MG63 (cell line): ENCODE measurements around the gene KBTBD8. TPM values are rescaled to one million over a fixed set of nuclear protein-coding genes. Genes with fewer than 3 reads are reported as not detected.

Experiments
- DNase-seq: peaks from one replicate; pipeline ENCODE4 v3.0.0-alpha.2; 2020
- H3K27me3 ChIP-seq: fragments of 250-450 bp; sonication (Bioruptor Pico); 2 replicates; pipeline ENCODE4 v1.5.1; 2020; ENCODE audit warnings: mild to moderate bottlenecking, moderate library complexity
- H3K36me3 ChIP-seq: fragments of 250-450 bp; sonication (Bioruptor Pico); 2 replicates; pipeline ENCODE4 v1.5.1; 2020; ENCODE audit warnings: mild to moderate bottlenecking, moderate library complexity
- H3K4me3 ChIP-seq: fragments of 250-450 bp; sonication (Bioruptor Pico); 2 replicates; pipeline ENCODE4 v1.5.1; 2020; ENCODE audit warnings: mild to moderate bottlenecking, moderate library complexity
- H3K9me3 ChIP-seq: fragments of 250-450 bp; sonication (Bioruptor Pico); 2 replicates; pipeline ENCODE4 v1.5.1; 2020; ENCODE audit warnings: mild to moderate bottlenecking, moderate library complexity
- total RNA-seq: library from RNA; depleted of rRNA; stranded (reverse); fragments of >200 nt; shearing (Covaris generic); gene quantifications from 2 replicates; pipeline ENCODE4 v1.2.3, GENCODE V29; 2014; ENCODE audit warnings: low replicate concordance

KBTBD8 gene
- total RNA-seq, 1 experiment from 2014 or later, result 0.53 TPM

DNA sequence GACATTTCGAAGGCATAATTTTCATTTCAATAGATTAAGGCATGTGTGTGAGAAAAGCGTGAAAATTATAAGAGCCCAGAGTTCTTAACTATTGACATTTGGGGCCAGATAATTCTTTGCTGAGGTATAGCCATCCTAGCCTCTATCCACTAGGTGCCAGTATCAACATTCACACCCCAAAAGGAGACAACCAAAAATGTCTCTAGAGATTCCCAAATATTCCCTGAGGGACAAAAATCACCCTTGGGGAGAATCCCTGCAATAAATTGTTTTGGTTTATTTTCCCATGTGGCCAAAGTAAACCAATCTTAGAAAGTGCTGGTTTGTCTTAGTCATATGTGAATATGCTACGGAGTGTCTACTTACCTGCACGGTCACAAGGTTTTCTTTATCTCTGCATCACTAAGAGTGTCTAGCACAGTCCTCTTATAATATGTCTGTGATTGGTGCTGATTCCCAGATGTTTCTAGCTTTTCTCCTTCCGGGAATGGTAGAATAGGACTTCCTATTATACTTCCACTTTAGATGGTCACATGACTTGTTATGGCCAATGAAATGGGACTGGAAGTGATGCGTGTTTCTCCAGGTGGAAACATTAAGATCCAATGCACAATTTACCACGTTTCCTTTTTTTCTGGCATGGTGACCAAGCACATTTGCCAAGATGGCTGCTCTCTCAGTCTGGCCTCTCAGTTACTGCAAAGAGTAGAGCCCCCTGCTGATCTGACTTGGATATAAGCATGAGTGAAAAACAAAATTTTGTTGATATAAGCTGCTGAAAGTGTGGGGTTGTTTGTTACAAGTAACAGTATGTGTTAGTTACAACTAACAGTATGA lies 8.0 kb upstream of the KBTBD8 start:
- H3K27me3 ChIP-seq, result no peaks in the 10 kb centered on the region
- DNase-seq, result no peak
- H3K36me3 ChIP-seq, result no peaks in the 10 kb centered on the region
- H3K4me3 ChIP-seq, result no peak overlapping the region
- H3K9me3 ChIP-seq, result no peaks in the 10 kb centered on the region

DNA sequence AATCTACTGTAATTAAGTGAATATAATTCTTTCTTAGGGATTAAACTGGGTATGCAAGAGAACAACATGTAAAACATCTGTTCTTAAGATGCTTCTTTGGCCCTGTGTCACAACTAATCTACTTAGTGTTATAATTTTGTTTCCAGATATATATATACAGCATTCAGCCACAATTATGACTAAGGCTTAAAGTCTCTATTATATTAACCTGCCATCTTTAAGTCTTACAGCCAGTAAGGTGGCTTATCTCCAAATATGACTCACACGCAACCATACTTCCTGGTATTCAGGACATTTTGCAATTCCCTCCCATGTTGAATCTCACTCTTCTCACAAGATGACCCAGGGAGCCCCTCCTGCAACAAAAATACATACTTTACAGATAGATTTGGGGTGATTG lies 6.6 kb upstream of the KBTBD8 start:
- no peak overlapping the region for H3K4me3 ChIP-seq
- peak; percentile 2 for DNase-seq
- no peaks in the 10 kb centered on the region; the same call in 1 of the 2 replicates for H3K27me3 ChIP-seq
- no peaks in the 10 kb centered on the region for H3K9me3 ChIP-seq
- no peaks in the 10 kb centered on the region for H3K36me3 ChIP-seq

DNA sequence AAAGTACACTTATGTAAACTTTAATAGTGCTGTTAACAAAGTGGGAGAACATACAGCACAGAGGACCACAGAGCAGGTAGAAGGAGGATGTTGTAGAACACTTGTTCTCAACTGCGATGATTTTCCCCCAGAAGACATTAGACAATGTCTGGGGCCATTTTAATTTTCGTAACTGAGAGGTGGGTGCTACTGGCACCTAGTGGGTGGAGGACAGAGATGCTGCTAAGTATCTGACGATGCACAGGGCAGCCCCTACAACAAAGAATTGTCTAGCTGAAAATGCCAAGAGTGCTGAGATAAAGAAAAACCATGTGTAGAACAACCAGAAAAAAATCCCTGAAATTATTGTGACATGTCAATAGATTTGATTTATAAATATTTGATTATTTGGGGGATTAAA lies 5.0 kb upstream of the KBTBD8 start:
- no peaks in the 10 kb centered on the region; the same call in 1 of the 2 replicates for H3K27me3 ChIP-seq
- H3K4me3 ChIP-seq, result no peak overlapping the region
- no peak for DNase-seq
- no peaks in the 10 kb centered on the region for H3K36me3 ChIP-seq
- no peaks in the 10 kb centered on the region for H3K9me3 ChIP-seq

DNA sequence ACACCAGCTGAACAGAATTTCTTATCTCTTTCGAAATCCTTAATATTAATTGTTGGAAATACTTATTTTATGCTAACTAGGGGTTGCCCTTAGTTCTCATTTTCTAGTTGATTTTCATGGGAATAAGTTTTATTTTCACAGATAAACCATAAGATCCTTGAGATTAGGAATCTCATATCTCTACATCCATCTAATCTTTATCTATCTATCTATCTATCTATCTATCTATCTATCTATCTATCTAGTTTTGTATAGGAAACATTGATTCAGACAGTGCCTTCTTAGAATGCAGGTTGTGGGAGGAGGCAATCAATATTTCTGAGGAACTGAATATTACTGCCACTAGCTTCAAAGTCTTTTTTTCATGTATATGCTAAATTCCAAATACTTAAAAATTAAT lies 3.5 kb upstream of the KBTBD8 start:
- no peaks in the 10 kb centered on the region for H3K36me3 ChIP-seq
- no peaks in the 10 kb centered on the region; the same call in 1 of the 2 replicates for H3K27me3 ChIP-seq
- DNase-seq, result no peak
- H3K4me3 ChIP-seq, result no peak overlapping the region
- no peaks in the 10 kb centered on the region for H3K9me3 ChIP-seq

DNA sequence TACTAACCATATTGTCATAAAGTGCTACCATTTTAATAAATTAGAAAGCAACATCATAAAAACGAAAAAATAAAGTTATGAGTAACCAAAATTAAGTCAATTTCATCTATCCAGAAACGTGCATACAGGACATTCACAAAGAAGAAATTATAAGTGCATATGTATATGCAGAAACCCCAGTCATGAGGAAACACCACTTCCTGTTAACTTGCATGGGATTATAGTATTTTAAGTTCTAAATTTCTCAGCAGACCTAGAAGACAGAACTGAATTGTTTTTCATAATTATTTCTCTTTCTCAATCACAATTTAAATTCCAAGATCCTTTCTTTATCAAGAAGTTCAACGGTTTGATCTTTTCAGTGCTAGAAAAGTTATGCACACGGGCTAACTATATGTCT lies 1.4 kb upstream of the KBTBD8 start:
- Histone ChIP-seq H3K4me3 (no peak overlapping the region), H3K36me3 (no peaks in the 10 kb centered on the region), H3K27me3 (no peaks in the 10 kb centered on the region; the same call in 1 of the 2 replicates), H3K9me3 (no peaks in the 10 kb centered on the region)
- DNase-seq, result no peak

DNA sequence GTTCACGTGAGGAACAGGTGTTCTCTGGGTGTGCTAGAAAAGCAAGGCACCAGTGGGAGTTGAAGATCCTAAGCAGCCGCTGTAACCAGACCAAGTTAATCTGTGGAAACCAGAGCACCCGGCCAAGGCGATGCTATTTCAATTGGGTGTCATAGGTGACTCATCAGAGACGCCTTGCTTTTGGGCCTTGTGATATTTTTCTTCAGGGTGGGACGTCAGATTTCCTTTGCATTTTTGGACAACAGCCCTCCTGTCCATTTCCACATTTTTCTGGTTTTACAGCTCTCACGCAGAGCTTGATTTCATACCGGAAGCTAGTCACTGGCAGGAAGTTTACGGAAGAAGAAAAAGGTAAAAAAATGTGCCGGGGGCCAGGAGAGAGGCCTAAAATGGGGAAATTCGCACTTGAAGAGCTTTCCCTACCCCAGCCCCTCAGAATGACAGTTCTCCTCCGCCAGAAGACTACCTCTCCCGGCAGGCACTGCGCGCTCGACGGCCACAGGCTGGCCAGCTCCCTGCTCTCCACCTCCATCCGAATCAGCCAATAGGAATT lies 471 bp upstream of the KBTBD8 start:
- Histone ChIP-seq H3K9me3 (no peaks in the 10 kb centered on the region), H3K36me3 (no peaks in the 10 kb centered on the region), H3K27me3 (no peaks in the 10 kb centered on the region; the same call in 1 of the 2 replicates), H3K4me3 (peak overlapping the region; percentile 83)
- peak; percentile 43 for DNase-seq

DNA sequence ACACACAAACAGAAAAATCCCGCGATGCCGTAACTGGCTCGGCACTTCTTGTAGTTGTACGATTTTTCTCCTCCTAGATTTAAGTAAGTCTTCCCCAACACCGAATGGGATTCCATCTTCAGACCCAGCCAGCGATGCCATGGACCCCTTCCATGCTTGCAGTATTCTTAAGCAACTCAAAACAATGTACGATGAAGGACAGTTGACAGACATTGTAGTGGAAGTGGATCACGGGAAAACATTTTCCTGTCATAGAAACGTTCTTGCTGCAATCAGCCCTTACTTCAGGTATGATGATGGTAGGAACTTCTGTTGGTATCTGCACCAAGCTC lies 763 bp downstream of the KBTBD8 start:
- no peaks in the 10 kb centered on the region; the same call in 1 of the 2 replicates for H3K27me3 ChIP-seq
- H3K9me3 ChIP-seq, result no peaks in the 10 kb centered on the region
- H3K36me3 ChIP-seq, result no peaks in the 10 kb centered on the region
- no peak for DNase-seq
- H3K4me3 ChIP-seq, result peak overlapping the region; percentile 83

DNA sequence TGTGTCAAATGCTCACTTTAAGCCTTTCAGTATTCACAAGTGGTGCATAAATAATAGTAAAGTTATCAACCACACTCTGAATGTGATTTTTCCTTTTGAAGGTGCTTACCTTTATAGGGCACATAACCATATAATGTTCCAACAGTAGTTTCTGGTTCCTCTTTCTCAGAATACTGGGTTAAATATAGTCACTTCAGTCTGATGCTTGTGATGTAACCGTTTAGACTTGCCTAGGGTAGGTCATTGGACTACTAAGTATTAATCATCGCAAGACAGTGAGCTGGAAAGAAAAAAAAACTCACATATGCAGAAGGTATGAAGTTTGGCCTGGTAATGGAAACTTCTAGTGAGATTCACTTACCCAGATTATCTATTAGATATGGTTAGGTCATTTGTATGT lies 1.9 kb downstream of the KBTBD8 start:
- H3K27me3 ChIP-seq, result no peaks in the 10 kb centered on the region; the same call in 1 of the 2 replicates
- no peaks in the 10 kb centered on the region for H3K9me3 ChIP-seq
- no peak for DNase-seq
- H3K4me3 ChIP-seq, result no peak overlapping the region
- H3K36me3 ChIP-seq, result no peaks in the 10 kb centered on the region

DNA sequence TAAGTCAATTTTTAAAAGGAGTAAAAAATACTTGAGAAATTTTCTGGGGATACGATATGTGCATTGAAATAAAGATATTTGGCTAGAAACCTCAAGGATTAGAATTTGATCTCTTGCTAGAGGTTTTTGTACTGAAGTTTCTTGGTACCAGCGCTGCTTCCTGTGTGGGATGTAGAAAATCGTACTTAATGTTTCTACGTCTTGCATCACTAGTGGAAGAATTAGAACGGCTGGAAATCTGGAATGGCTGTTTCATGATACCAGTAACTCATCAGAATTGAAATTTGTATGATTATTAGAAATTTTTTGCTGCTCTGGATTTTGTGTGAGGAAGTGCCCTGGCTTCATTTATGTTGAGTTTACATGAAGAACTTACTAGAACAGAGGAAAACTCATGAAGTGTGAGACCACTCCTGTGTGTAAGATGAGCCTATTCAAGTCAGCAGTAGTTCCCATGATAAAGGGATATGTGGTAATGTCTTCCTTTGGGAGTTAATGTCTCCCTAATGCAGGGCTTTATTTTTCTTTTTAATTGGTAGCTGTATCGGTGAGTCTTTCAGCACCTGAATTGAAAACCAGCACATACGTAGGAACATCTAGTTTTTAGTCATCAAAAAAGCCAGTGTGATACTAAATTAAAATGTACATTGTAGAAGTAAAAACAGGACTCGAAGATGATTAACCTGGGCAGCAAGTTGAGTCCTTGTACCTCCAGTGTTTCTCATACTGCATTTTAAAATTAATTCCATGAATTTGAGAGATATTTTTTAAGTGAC lies 3.2 kb downstream of the KBTBD8 start:
- Histone ChIP-seq H3K9me3 (no peaks in the 10 kb centered on the region), H3K4me3 (no peak overlapping the region), H3K27me3 (no peaks in the 10 kb centered on the region), H3K36me3 (no peaks in the 10 kb centered on the region)
- DNase-seq, result no peak

DNA sequence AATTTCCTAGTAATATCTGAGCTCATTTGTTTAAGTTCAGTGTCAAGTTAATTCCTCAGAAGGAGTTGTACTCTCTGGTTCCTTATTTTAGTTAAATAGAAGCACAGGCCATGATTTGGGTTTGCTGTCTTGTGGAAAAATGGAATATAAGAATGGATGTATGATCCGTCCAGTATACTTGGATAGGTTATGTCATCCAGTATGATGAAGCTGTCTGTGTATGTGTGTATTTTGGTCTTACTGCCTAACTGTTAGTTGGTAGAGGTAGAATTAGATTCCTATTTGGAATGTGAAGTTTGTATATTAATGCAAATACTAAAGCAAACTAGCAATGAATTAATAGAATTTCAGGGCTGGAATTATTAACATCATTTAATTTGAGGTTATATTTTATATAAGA lies 7.9 kb downstream of the KBTBD8 start:
- Histone ChIP-seq H3K4me3 (no peak overlapping the region), H3K27me3 (no peaks in the 10 kb centered on the region), H3K36me3 (no peaks in the 10 kb centered on the region), H3K9me3 (no peaks in the 10 kb centered on the region)
- no peak for DNase-seq

DNA sequence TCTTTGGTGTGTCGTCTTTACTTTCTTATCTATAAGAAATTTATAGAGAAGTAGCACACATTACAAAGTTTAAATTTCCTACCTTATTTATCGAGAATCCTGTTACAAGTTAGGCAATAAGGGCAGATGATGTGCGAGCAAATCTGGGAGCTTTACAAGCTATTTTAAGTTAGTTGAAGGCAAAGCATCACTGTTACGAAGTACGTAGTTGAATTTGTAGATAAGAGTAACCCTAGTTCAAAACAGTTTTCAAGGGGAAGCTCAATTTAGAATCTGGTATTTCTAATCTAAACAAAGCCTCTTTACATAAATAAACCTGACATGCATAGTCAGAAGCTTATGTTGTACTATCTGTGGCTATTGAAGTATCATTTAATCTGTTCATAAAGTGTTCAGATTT lies 8.4 kb downstream of the KBTBD8 start:
- H3K9me3 ChIP-seq, result no peaks in the 10 kb centered on the region
- H3K27me3 ChIP-seq, result no peaks in the 10 kb centered on the region
- H3K36me3 ChIP-seq, result no peaks in the 10 kb centered on the region
- H3K4me3 ChIP-seq, result no peak overlapping the region
- DNase-seq, result no peak

DNA sequence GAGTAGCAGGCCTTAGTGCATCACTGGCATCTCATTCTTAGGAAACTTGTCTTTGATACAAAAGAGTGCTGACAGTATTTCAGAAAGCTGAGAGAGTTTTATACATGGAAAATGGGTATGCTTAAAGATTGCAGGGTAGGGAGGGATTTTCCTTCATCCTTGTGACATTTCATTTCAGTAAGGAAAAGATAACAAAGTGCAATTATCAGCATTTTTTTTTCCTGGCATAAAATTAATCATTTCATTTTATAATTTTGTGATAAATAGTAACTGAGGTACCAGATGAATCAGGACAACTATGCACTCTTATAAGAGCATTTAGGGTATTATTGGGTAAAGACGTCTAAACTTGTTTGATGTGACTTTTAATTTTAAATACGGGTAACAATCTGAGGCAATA lies 10.3 kb downstream of the KBTBD8 start:
- no peak overlapping the region for H3K4me3 ChIP-seq
- no peaks in the 10 kb centered on the region for H3K27me3 ChIP-seq
- no peaks in the 10 kb centered on the region for H3K9me3 ChIP-seq
- no peaks in the 10 kb centered on the region for H3K36me3 ChIP-seq
- DNase-seq, result no peak

DNA sequence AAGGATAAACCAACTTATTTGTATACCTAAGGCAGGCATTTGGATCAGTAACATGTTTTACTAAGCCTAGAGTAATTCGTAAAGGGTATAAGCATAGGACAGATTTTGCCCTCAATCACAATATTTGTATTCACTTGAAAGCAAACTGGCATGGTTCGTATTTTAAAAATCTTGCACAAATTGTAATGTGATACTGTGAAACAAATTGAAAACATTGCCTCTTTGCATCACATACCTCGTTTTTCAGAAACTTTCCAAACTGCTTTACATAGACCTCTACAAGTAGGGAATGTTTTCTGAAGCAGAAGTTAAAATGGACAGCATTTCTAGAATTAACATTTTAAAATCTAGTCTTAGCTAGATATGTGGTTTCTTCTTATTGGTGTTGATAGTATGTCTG lies 11.6 kb downstream of the KBTBD8 start:
- Histone ChIP-seq H3K9me3 (no peaks in the 10 kb centered on the region), H3K36me3 (no peaks in the 10 kb centered on the region), H3K27me3 (no peaks in the 10 kb centered on the region), H3K4me3 (no peak overlapping the region)
- DNase-seq, result no peak

DNA sequence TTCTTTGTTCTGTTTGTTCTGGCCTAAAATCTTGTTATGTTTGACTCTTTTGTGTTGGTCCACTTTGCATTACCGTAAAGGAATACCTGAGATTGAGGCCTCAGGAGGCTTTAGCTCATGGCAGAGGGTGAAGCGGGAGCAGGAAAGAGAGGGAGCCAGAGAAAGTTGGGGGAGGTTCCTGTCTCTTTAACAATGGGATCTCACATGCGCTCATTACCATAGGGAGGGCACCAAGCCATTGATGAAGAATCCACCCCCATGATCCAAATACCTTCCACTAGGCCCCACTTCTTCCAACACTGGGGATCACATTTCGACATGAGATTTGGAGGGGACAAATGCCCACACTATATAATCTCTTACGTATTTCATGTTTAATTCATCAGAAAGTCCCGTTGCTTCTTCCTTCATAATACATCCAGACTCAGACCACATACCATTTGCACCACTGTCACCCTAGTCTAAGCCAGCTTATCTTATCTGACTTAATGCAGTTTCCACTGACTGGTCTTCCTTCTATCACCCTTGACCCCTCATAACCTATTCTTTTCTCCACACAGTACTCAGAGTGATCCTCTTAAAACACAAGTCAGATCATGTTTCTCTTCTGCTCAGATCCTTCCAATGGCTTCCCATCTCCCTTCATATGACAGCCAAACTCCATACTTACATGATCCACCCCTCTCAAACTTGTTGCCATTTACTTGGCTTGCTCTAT lies 13.5 kb downstream of the KBTBD8 start:
- H3K9me3 ChIP-seq, result no peaks in the 10 kb centered on the region
- H3K36me3 ChIP-seq, result no peaks in the 10 kb centered on the region
- no peak for DNase-seq
- H3K4me3 ChIP-seq, result no peak overlapping the region
- no peaks in the 10 kb centered on the region for H3K27me3 ChIP-seq

DNA sequence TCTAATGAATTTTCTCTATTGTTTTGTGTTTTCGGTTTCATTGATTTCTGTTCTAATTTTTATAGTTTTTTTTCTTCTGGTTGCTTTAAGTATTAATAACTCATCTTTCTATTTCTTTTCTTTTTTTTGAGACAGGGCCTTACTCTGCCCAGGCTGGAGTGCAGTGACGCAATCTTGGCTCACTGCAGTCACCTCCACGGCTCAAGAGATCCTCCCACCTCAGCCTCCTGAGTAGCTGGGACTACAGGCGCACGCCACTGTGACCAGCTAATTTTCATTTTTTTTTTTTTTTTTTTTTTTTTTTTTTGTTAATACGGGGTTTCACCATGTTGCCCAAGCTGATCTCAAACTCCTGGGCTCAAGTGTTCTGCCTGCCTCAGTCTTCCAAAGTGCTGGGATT lies 14.5 kb downstream of the KBTBD8 start:
- no peaks in the 10 kb centered on the region for H3K36me3 ChIP-seq
- no peak overlapping the region for H3K4me3 ChIP-seq
- H3K27me3 ChIP-seq, result no peaks in the 10 kb centered on the region
- no peaks in the 10 kb centered on the region for H3K9me3 ChIP-seq
- no peak for DNase-seq

DNA sequence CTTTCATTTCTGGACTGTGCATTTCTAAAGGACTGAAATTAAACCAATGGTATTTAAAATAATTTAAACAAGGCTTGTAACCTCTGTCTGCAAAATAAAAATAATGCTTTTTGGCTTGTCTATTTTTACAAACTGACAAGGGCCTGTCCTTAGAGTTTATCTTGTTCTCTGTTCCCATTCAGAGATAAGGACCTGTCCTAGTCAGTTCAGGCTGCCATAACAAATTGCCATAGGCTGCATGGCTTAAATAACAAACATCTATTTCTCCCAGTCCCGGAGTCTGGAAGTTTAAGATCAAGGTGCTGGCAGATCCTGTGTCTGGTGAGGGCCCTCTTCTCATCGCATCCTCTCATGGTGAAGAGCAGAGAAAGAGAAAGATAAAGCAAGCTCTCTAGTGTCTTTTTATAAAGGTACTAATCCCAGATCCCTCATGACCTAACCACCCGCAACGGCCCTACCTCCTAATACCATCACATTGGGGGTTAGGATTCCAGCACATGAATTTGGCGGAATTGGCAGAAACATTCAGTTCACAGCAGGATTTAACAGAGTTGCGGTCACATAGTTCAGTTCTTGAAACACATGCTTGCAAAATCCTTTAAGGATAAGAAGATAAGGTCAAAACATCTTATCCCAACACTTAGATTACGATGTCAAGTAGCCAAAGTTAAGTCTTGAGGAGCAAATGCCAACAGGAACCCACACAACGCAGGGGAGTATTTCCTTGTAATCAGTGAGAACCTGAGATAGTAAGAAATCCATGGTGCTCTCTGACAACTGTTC lies 17.8 kb downstream of the KBTBD8 start:
- Histone ChIP-seq H3K9me3 (no peaks in the 10 kb centered on the region), H3K4me3 (no peak overlapping the region), H3K36me3 (no peaks in the 10 kb centered on the region), H3K27me3 (no peaks in the 10 kb centered on the region)
- DNase-seq, result no peak
